H54 (cell line): ENCODE results near the gene PROX2.

ENCODE experiments used
- DNase-seq: peaks from one replicate; pipeline ENCODE4 v3.0.0; 2011; ENCODE audit warnings: low spot score, mixed read lengths; ENCODE audit not compliant: insufficient read length
- FAIRE-seq: peaks from 3 replicates; lab custom pipeline; 2011; peaks lifted over from hg19 to GRCh38; lab: Jason Lieb, UNC
- POLR2A ChIP-seq: IDR thresholded peaks from 2 replicates; pipeline ENCODE4 v1.6.1; 2011; ENCODE audit warnings: low read depth, mild to moderate bottlenecking, low read length

The PROX2 gene

DNA sequence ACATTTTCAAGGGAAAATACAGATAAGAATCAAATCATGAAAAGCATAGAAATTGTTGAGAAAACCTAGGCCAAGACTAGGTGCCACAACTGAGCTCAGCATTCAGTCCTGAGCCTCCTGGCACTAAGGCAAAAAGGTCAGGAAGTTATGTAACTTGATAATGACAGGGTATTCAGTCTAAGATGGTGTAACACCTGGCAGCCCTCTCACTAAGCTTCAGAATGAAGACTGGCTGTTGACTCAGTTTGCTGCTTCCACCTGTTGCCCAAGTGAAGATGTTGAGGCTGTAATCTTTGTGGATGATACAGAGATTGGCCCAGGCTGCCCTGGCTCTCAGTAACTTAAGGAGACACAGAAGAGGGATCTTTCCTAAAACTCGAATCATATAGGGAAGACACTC, 19.6 kb downstream of the PROX2 start:
- FAIRE-seq (no peak), DNase-seq (no peak)
- TF ChIP-seq POLR2A: no peak

- no peak for TF ChIP-seq POLR2A
- no peak for FAIRE-seq
- DNase-seq: no peak
Measured at GRCh38 chr14:74855945-74856344, 20.0 kb downstream of the PROX2 start.

DNA sequence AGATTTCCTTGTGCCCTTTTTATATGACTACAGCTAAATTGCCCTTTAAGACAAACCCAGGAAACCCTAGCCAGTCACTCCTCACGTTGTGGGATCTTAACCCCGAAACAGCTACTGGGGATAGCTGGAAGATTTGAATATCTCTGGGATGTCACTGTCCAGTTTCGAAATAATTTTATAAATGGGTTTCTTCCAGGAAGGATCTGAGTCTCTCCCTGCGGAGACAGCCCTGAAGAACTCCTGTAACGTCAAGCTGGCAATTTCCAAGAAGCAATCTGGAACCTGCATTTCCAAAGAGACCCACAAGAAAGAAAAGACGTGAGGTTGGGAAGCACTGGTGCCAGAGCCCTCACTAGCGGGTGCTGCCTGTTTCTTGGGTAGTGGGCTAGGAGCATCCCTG, 20.9 kb downstream of the PROX2 start:
- no peak for DNase-seq
- no peak for TF ChIP-seq POLR2A
- no peak for FAIRE-seq

GRCh38 chr14:74853581-74853980, 22.4 kb downstream of the PROX2 start:
- no peak for DNase-seq
- no peak for TF ChIP-seq POLR2A
- no peak for FAIRE-seq

- FAIRE-seq (no peak), DNase-seq (no peak)
Measured at GRCh38 chr14:74852922-74853530, 22.9 kb downstream of the PROX2 start.

DNA sequence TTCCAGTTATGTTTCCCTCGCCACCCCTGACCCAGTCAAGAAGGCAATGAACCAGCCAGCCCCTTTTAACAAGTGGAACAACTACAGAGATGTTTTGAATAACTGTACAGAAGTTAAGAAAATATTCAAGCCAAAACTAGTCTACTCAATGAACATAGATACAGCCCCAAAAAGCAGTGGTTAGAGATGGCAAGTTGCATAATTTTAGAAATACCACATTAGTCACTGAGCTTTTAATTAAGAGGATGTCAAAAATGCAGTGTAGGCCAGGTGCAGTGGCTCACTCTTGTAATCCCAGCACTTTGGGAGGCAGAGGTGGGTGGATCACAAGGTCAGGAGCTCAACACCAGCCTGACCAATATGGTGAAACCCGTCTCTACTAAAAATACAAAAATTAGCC, 27.2 kb downstream of the PROX2 start:
- FAIRE-seq: no peak
- DNase-seq: no peak

More at GRCh38 chr14:74852922-74853530, 22.9 kb downstream of the PROX2 start:
- TF ChIP-seq POLR2A: no peak

DNA sequence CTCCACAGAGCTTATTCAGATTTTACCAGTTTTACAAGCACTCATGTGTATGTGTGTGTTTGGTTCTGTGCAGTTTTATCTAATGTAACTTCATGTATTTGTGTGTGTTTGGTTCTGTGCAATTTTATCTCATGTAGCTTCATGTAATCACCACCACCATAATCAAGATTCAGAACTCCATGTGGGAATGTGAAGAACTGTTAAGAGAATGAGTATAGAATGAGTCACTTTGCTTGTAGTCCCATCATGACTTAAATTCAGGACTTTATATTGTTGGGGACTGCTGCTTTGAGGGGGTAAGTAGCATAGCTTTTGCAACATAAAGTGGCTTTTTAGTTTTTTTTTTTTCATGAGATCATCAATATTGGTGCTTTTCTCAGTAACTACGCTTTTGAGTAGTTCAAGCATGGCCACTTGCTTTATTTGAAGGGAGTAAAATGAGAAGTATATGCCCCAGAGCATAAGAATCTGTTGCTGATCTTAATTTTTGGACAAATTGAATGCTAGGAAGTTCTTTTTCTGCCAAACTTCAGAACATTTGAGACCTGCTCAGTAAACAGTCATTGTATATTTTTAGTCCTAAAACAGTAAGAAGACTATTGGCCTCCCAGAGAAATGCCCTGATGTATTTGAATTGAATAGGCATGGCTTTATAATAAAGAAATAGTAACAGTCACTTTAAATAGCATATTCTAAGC, 28.8 kb downstream of the PROX2 start:
- no peak for TF ChIP-seq POLR2A
- DNase-seq (no peak), FAIRE-seq (no peak)

More for the DNA sequence above, 27.2 kb downstream of the PROX2 start:
- no peak for TF ChIP-seq POLR2A

DNA sequence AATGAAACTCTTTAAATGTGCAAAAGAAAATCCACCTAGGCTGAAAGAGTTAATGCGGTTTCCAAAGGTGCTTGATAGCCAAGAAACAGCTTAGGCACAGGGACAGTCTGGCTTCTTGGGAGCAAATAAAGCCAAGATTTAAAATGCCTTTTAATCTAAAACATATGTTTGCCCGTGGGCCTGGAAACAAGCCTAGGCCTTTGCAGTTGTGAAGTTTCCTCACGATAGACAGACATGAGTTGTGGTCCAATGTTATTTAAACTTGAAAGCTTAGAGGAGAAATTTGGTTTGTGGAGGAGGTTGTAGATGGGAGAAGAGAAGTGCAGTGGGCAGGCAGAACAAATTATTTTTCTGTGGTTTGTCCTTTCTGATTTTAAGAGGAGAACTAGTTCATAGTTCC, 29.8 kb downstream of the PROX2 start:
- DNase-seq (no peak), FAIRE-seq (no peak)
- TF ChIP-seq POLR2A: no peak

DNA sequence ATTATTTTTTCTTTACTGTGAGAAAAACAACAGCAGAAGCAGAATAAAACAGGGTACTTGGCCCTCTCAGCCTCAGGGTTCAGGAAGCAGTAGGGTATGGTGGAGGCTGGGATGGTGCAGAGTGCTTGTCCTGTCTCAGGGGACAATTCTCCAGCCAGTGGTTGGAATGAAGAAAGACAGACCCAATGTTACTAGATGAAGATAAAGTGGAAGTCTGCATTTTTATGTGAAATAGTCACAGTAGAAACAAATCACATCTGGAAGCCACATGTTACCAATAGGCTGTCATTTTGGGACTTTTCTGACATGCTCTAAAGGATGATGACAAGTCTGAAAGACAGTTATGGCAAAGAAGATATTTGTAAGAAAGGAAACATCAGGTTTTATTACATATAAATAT, 32.3 kb downstream of the PROX2 start:
- no peak for TF ChIP-seq POLR2A
- FAIRE-seq (no peak), DNase-seq (no peak)

DNA sequence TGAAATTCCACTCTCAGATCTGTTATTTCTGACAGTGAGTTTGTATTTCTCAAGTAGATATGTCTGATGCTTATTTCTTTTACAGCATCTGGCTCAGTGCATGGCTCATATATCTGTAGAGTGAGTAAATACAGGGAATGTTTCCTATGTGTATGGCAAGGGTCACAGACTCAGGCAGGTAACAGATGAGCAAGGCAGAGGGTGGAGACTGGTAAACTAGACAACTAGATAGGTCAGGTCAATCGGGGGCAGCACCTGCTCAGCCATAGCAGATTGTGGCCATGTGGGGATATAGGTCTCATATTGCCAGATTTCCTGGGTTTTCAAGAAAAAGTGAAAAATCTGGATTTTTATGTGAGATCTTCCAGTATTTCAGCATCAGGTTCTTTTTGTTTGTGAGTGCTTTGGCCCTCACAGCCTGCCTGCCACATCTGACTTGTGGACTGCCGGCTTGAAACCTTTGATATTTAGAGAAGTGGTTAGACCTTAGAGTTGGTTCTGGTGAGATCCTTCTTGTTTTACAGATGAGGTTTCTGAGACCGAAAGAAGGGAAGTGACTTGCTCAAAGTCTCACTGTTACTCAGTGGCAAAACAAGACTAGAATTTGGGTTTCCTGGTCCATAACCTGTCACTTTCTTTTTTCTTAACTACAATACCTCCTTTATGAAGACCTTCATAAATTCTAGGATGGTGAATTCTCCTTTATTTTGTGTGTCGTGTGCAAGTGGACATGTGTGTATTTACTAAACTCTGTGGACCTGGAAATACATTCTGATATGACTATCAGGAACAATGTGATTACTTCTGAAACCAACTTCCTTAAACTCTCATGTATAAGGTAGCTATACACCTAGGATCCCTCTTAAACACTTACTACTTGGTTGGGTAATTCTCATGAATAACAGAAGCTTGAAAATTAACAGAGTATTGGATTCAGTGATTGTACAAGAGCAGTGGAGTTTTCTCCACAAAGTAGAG, 34.4 kb downstream of the PROX2 start:
- no peak for FAIRE-seq
- TF ChIP-seq POLR2A: no peak
- no peak for DNase-seq

DNA sequence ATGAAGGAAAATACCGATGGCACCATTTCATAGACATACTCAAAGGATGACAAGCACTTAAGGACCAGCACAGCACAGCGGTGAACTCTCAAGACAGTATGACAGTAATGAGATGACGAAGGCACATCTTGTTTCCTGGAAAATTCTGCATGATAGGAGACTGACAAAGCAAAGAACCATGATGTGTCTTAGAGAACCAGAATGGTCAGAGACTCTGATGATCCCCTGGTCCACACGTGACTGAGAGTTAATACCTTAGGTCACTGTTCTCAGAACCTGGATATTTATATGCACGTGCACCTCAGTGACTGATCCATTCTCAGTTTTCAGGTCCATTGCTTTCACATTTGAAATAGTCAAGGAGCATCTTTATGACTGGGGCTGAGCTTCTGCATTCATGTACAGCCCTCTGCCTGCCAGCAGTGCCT, 35.3 kb downstream of the PROX2 start:
- no peak for TF ChIP-seq POLR2A
- no peak for DNase-seq
- FAIRE-seq: no peak

- DNase-seq (no peak), FAIRE-seq (no peak)
- TF ChIP-seq POLR2A: no peak
Measured at GRCh38 chr14:74838166-74838565, 37.8 kb downstream of the PROX2 start.

DNA sequence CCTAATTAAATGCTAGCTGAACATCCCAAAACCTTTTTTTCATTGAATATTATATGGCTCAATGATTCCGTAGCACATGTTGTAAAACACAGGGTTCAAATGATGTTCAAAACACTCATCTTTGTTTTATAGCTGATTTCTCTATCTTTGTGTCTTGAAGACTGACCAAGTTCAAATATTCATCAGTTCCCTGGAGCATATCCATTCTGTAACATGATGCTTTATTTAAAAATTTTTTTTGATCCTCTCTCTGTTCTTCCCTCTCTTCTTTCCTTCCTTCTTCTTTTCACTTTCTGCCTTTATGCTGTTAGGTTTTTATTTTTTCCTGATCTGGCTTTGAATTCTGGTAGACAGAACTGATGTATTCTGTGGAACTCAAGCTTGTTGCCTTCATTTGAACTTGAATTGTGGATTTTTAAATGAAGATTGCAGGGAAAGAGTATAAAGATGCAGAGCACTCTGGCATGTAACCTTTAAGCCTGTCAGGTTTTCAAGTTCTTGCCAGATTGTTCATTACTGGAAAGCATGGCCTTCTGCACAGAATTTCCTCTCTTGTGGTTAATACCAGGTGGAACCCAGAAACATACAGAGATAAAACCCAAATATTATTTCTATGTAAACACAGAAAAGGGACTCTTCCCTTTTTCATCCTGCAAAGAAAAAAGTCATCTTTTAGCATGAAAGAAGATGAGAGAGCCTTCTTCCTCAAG, 39.5 kb downstream of the PROX2 start:
- no peak for DNase-seq
- no peak for FAIRE-seq
- no peak for TF ChIP-seq POLR2A
